ENCODE results near the gene EML5.
"Not testable (repeated sequence)": the region's sequence is repeated elsewhere in the genome, so short reads cannot be mapped to it uniquely, and the experiment has no call there.

- TF ChIP-seq POLR2AphosphoS5 (IDR thresholded peaks at IDR 0.05; ENCODE audit: insufficient read depth in 1 of 2, low read depth in 1 of 2); POLR2A (IDR thresholded peaks at IDR 0.05); CTCF (IDR thresholded peaks at IDR 0.05): not testable (repeated sequence)
Measured at GRCh38 chr14:88819674-88820073, 26.9 kb upstream of the EML5 start.

Measured in vagina (tissue), 2 donors.